Stimulated activated CD4-positive, alpha-beta T cell treated with anti-CD3 and anti-CD28 coated beads, Interleukin-1b, Interleukin-23, amount 100 ng/mL, for 1 hour (primary cell): ENCODE results near the gene CSTPP1.

Experiments
- DNase-seq, 2 donors: peaks; one replicate each; pipeline ENCODE4 v3.0.0-alpha.2; 2020; ENCODE audit warnings: low read depth in 2 of 2

CSTPP1 gene

GRCh38 chr11:47131136-47131535 lies 194.6 kb downstream of the CSTPP1 start:
- DNase-seq: no peak

DNA sequence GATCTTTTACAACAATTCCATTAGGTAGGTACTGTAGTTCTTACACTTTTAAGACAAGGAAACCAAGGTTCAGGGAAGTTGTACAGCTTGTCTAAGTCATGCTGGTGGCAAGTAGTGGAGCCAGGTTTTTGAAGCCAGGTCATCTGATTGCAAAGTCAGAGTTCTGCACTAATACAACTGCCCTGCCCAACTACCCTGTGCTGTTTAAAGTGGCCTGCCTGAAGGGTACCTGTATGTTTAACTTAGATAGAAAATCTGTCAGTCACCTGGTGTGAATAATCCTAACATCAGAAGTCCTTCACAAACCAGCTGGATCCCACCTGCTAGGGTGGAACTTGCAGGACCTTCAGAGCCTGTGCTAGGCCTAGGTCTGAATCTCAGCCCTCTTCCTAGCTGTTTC lies 195.9 kb downstream of the CSTPP1 start:
- no peak for DNase-seq

DNA sequence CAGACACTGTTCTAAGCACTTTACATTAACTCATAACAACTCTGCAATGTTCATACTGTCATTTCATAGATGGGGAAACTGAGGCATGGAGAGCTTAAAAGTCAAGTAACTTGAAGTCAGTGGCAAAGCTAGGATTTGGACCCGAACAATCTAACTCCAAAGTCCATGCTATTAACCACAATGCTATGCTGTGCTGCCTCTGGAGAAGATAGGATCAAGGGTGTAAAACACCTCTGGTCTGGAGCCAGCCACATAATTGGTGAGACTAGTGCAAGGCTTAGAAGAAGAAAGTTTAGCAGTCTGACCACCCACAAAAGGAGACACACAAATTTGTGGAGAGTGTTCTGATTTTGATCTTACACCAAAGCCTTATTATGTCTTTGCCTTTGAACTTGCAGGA lies 196.4 kb downstream of the CSTPP1 start:
- no peak for DNase-seq

DNA sequence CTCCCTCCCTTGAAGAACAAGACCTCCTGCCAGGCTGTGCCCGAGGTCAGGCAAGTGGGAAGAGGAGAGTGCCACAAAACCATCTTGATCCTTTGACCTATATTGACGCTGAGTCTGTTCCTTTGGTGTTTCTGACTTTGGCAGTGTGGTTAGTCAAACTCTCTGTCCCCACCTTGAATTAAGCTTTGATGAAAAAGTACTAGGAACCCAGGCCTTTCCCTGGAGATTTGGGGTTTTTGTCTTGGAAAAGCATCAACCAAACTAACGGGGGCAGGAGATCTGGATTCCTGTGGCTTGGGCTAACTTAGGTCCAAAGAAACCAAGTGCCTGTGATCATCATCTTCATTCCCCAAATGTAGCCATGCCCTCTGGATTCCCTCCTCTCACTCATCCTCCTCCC lies 199.8 kb downstream of the CSTPP1 start:
- no peak for DNase-seq

DNA sequence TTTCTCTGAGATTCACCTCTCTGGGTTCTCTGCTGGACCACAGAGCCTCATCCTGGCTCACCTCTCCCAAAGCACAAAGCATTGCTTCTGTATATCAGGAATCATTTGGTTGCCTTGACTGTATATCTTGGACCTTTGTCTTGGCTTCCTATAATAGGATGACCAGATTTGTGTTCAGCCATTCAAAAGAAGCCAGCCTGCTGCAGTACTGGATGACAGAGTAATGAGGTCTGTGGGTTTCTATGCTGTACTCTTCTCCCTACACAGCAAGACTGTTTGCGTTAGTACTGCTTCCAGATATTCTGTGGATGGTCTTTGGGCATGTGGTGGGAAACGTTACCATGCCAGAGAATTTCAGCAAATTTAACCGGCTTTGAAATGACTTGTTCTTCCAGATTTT lies 200.4 kb downstream of the CSTPP1 start:
- DNase-seq: no peak

- DNase-seq: no peak
Measured at GRCh38 chr11:47137476-47137875, 200.9 kb downstream of the CSTPP1 start.

GRCh38 chr11:47139878-47140277 lies 203.3 kb downstream of the CSTPP1 start:
- DNase-seq: no peak

DNA sequence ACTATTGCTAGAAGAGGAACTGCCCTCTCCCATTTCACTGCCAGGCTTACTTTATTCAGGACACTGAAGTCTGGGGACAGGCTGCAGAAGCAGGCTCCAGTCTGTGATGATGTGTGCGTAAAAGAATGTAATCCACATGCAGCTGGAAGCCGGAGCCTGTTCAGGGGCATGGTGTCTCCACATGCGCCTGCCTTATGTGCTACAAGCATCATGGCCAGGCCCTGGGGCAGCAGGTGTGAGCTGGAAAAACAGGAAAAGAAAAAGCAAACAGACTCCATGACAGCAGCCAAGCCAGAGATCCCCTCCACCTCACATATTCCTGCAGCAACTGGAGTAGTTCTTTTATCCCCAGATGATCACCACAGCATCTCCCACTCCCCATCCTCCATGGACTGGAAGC lies 206.8 kb downstream of the CSTPP1 start:
- no peak for DNase-seq

- DNase-seq: no peak
Measured at GRCh38 chr11:47144541-47144940, 208.0 kb downstream of the CSTPP1 start.

- DNase-seq: no peak
Measured at GRCh38 chr11:47147250-47147649, 210.7 kb downstream of the CSTPP1 start.

GRCh38 chr11:47147681-47148080 lies 211.1 kb downstream of the CSTPP1 start:
- no peak for DNase-seq

DNA sequence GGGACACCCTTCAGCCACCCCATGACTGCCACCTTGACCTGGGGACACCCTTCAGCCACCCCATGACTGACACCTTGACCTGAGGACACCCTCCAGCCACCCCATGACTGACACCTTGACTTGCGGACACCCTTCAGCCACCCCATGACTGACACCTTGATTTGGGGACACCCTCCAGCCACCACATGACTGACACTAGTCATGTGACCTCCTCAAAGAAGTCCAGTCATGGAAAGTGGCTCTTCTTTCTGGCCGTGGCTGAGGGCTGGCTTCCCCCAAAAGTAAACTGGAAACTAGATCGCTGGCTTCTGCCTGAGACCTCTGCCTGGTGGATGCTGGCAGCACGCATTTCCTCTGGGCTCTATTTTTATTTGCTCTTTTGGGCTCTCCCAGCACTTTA lies 211.7 kb downstream of the CSTPP1 start:
- DNase-seq: no peak

DNA sequence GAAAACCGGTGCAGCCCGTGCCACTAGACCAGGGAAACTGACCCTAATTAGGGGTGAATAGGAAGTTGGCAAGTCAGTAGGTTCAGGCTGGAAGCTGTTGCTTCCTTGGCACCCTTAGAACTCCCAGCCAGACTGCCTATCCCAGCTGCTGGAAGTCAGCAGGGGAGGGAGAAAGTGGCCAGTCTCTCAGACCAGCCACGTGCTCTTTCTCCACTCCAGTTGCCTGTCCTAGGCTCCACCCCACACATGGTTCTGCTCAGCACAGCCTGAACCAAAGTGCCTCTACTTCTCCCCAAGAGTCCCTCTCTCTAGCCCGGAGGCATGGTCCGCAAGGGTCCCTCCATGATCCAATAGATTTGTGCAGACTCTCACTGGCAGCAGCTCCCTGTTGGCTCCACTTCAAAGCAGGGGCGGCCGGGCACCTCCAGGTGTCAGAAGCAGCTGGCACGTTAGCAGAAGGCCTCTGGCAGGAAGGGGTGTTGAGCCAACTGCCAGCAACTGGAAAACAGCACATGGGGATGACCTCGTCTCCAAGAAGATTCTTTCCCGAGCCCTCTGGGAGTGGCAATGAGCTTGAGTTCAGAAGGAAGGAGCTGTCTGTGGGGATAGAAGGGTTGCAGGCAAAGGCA lies 212.5 kb downstream of the CSTPP1 start:
- DNase-seq: no peak

DNA sequence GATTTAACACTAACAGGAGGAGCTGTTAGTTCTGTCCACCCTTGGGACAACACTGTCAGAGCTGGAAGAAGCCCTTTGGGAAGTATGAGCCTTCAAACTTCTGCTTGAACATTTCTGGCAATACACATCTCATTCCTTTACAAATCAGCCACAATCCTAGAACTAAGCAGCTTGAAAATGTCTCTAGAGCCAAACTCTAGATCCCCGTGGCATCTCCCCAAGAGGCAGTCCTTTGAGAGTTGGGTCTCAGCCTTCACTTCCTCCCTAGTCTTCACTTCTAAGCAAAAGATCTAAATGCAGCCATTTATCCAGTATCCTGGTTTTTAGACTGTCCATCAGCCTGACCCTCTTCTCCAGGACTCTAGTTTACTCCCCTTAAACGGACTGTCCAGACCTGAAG lies 213.2 kb downstream of the CSTPP1 start:
- DNase-seq: no peak

DNA sequence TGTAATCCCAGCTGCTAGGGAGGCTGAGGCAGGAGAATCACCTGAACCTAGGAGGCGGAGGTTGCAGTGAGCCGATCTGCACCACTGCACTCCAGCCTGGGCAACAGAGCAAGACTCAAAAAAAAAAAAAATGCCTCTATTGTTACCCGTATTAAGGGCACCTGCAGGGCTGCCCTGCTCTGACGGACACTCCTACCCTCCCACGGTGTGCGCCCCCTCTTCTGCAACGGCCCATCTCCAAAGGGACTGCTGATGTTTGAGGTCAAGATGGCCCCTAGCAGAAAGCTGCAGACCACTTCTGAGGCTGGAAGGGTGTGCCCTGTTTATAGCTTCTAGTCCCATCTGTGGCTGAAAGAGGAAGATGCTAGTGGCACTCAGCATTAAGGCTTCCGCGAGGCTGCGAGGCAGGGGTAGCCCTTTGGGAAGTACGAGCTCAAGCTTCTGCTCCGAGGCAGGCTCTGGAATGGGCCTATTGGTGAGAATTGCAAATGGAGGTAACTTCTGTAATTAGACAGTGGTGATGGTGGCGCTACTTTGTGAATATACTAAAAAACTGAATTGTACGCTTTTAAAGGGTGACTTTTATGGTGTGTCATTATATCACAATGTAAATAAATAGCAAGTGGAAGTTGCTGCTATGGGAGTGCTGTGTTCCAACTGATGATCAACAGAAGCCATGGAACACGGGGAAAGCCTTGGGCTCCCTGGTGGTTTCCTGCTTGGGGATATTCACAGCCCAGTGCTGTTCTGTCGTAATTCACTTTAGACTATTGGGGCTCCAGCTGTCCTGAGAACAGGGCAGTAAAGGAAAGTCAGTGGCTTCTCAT lies 215.8 kb downstream of the CSTPP1 start:
- DNase-seq: no peak

DNA sequence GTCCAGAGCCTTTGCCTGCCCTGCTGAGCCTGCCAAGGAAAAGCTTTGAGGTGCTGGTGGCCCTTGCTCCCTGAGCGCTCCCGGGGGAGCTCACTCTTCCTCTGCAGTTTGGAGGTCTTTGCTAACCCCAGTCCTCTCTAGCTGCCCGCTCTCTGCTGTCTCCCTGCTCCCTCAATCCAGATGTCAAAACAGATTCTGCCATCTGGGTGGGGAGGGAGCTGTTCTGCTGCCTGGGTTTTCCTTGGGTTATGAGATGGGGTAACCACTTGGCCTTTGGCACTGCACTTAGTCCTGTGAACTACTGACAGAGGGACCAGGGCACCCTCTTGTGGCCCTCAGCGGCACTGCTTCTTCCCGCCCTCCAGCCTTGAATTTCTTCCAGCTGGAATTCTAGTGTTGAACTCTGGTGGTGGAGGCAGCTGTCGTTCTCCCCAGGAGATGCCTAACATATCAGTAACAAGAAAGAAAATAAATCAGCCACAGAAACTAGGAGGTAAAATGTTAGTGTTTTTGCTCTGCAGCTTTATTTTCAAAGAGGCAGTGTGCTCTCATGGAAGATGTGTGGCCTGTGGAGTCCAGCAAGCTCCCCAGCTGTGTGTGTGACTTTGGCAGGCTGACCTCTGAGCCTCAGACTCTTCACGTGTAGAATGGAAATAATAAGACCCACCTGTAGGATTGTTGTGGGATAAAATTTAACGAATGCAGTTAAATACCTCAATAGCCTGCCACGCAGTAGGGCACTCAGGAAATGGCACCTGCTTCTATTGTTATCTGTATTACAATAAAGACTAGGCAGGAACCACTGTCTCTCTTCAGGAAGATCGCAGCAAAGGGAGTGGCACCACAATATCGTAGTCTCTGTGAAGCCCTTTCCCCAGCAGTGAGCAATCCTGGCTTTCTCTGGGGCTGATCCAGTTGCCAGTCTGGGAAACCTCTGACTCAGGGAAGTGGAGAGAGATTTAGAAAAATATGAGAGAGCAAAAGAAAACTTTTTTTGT lies 216.7 kb downstream of the CSTPP1 start:
- DNase-seq: peak in 1 of 2 donors; percentile 20

GRCh38 chr11:47154616-47155570 lies 218.3 kb downstream of the CSTPP1 start:
- DNase-seq: no peak

GRCh38 chr11:47155879-47156278 lies 219.3 kb downstream of the CSTPP1 start:
- DNase-seq: no peak

GRCh38 chr11:47156333-47156732 lies 219.8 kb downstream of the CSTPP1 start:
- no peak for DNase-seq

DNA sequence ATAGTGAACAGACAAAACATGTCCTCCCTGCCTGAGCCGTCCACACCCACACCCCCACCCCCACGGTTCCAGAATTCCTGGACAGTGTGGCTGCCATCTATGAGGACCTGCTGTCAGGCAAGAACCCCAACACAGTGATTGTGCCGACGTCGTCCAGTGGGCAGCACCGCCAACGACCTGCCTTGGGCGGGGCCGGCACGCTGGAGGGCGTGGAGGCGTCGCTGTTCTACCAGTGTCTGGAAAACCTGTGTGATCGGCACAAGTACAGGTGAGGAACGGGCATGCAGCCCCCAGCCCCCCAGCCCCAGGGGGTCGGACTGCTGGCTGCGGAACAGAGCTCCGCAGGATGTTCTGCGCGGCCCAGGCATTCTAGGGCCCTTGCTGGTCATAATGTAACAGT lies 220.4 kb downstream of the CSTPP1 start:
- no peak for DNase-seq

DNA sequence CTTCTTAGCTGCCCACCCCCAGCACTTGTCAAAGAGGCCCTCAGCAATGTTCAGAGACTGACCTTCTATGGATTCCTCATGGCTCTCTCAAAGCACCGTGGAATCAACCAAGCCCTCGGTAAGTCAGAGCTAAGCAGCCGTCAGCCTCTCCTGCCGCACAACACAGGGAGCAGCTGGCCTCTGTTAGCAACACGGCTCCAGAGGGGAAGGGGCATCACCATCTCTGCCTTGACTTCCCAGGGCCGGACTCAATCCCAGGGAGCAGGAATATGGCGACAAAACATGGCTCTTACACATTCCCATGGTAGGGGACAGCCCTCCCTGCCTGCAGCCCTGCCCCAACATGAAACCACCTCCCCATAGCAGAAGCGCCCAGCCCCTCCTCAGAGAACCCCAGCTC lies 221.2 kb downstream of the CSTPP1 start:
- no peak for DNase-seq
